MV-4-11 (cell line): ENCODE data around the gene GHR.

ENCODE experiments used
- DNase-seq: peaks from one replicate; lab custom pipeline; 2025; lab: John Stamatoyannopoulos, UW

The GHR gene

GRCh38 chr5:42462083-42462482 lies 38.8 kb downstream of the GHR start:
- DNase-seq, result no peak

- DNase-seq, result no peak
Measured at GRCh38 chr5:42467572-42467971, 44.3 kb downstream of the GHR start.

- DNase-seq, result no peak
Measured at GRCh38 chr5:42467981-42468524, 44.8 kb downstream of the GHR start.

- no peak for DNase-seq
Measured at GRCh38 chr5:42483472-42484154, 60.4 kb downstream of the GHR start.

GRCh38 chr5:42487077-42487476 lies 63.8 kb downstream of the GHR start:
- DNase-seq, result no peak

GRCh38 chr5:42487821-42488220 lies 64.6 kb downstream of the GHR start:
- DNase-seq, result no peak

- no peak for DNase-seq
Measured at GRCh38 chr5:42490831-42491230, 67.6 kb downstream of the GHR start.

- DNase-seq, result no peak
Measured at GRCh38 chr5:42491699-42492098, 68.5 kb downstream of the GHR start.

- no peak for DNase-seq
Measured at GRCh38 chr5:42492974-42493373, 69.7 kb downstream of the GHR start.

- no peak for DNase-seq
Measured at GRCh38 chr5:42494414-42494813, 71.2 kb downstream of the GHR start.

- no peak for DNase-seq
Measured at GRCh38 chr5:42495914-42496313, 72.7 kb downstream of the GHR start.

GRCh38 chr5:42496397-42497156 lies 73.3 kb downstream of the GHR start:
- no peak for DNase-seq

- no peak for DNase-seq
Measured at GRCh38 chr5:42498000-42498399, 74.8 kb downstream of the GHR start.

GRCh38 chr5:42499016-42499415 lies 75.8 kb downstream of the GHR start:
- no peak for DNase-seq

- DNase-seq, result no peak
Measured at GRCh38 chr5:42500003-42500599, 76.9 kb downstream of the GHR start.

- no peak for DNase-seq
Measured at GRCh38 chr5:42502613-42503470, 79.6 kb downstream of the GHR start.

- DNase-seq, result no peak
Measured at GRCh38 chr5:42506662-42507061, 83.4 kb downstream of the GHR start.

- DNase-seq, result no peak
Measured at GRCh38 chr5:42507451-42508097, 84.3 kb downstream of the GHR start.

GRCh38 chr5:42513246-42513645 lies 90.0 kb downstream of the GHR start:
- no peak for DNase-seq

- no peak for DNase-seq
Measured at GRCh38 chr5:42514754-42515153, 91.5 kb downstream of the GHR start.

- no peak for DNase-seq
Measured at GRCh38 chr5:42515504-42515903, 92.3 kb downstream of the GHR start.
